Measurements from ENCODE around the gene NLRP5.
A peak's percentile ranks its signal among the peaks of the same experiment; 100 is the strongest.
"Not testable (repeated sequence)": the region's sequence is repeated elsewhere in the genome, so short reads cannot be mapped to it uniquely, and the experiment has no call there.

NLRP5 gene

DNA sequence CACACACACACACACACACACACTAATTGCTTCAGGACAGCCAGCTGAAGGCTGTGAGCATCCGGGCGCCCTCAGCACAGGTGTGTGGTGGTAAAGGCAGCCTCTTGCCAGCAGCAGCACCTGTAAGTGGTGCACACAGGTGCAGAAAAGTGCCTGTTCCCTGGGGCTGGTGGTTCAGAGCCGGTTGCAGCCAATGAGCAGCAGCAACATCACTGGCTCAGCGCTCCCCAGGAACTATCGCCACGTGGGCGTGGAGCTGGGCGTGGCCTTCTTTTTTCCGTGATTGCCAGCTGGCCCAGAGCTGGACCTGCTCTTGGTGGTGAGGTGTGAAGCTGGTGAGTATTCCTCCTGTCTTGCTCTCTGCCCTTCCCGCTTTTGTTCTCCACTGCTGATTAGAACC, at the start of gene NLRP5:
NLRP5 (plus strand) TSS at position 289 of the 400 bp plus-strand sequence.
- no peak for DNase-seq

DNA sequence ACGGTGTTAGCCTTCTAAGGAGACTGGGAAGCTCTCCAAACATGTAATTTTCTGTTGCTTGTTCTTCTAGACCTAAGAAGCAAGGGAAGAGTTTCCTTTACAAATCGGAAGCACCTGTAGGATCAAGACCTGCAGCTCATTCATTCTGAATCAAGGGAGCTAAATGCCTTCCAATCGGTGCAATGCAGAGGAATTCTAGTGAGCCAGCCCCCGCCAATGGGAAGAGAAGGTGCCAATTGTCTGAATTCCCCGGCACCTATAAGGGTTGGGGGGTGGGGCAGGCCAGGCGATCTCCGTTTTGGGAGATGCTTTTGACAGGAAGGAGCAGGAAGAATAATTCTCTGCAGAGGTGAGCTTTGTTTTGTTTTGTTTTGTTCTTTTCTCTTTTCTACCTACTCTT, 47.4 kb upstream of the NLRP5 start:
- DNase-seq: no peak

DNA sequence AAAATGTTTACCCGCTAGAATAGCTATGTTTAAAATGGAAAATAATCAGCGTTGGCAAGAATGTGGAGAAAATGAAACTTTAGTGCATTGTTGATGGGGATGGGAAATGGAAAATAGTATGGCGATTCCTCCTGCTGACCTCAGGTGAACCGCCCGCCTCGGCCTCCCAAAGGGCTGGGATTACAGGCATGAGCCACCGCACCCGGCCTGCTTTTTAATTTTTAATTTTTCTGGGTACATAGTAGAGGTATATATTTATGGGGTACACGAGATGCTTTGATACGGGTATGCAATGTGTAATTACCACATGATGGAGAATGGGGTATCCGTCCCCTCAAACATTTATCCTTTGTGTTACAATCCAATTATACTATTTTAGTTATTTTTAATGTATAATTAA, 46.3 kb upstream of the NLRP5 start:
- no peak for DNase-seq

DNA sequence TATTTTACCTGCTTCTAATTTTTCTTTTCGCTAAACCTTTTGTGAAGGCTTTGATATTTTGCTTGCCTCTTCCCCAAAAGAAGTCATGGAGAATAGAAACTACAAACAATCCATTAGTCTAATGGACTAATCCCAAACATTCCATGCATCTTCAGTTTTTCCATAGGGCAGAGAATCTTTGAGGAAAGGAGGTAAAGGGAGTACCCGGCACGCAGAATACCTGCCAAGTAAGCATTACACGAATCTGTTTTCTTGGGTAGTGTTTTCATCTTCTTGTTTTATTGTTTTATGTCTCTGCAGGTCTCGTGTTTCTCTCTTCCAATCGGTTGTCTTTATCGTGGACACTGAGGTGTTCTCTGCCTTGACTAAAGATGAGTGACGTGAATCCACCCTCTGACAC, 39.0 kb upstream of the NLRP5 start, which contains the start of gene NLRP8:
NLRP8 (plus strand) TSS at position 301 of the 400 bp plus-strand sequence.
- no peak for DNase-seq

DNA sequence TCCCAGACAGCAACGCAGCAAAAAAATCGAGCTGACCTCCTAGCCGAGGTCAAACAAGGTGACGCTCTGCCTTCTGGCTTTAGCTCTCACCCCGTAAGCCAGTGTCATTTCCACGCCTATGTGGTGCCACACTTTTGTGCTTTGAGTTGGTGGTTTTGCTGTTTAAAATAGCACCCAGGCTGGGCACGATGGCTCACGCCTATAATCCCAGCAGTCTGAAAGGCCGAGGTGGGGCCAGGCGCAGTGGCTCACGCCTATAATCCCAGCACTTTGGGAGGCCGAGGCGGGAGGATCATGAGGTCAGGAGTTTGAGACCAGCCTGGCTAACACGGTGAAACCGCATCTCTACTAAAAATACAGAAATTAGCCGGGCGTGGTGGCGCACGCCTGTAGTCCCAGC, 36.0 kb upstream of the NLRP5 start:
- not testable (repeated sequence) for DNase-seq

DNA sequence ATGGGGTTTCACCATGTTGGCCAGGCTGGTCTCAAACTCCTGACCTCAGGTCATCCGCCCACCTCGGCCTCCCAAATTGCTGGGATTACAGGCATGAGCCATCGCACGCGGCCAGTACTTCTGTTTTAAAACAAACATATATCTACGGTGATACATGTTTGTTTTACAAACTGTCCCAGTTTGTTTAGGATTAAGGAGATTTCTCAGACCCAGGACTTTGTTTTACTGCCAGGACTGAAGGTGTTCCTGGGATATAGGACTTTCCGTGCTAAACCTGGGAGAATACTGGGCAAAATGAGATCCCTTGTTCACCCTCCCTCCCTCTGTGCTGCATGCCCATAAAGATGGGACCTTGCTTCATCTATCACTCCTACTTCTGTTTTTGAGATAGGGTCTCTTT, 30.1 kb upstream of the NLRP5 start:
- DNase-seq: no peak

DNA sequence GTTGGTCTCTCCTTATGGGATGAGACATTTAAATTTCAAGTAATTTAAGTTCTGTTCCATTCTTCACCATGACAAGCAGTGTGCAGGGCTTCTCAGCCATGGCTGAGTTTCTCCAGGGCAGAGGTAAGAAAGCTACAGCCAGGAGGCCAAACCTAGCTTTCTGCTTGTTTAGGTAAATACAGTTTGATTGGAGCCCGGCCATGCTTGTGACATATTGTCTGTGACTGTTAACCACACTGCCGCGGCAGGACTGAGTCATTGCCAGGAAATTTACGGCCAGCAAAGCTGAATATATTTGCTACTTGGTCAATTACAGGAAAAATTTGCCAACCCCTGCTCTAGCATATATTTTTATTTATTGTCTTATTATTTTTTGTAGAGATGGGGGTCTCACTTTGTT, 28.2 kb upstream of the NLRP5 start:
- no peak for DNase-seq

DNA sequence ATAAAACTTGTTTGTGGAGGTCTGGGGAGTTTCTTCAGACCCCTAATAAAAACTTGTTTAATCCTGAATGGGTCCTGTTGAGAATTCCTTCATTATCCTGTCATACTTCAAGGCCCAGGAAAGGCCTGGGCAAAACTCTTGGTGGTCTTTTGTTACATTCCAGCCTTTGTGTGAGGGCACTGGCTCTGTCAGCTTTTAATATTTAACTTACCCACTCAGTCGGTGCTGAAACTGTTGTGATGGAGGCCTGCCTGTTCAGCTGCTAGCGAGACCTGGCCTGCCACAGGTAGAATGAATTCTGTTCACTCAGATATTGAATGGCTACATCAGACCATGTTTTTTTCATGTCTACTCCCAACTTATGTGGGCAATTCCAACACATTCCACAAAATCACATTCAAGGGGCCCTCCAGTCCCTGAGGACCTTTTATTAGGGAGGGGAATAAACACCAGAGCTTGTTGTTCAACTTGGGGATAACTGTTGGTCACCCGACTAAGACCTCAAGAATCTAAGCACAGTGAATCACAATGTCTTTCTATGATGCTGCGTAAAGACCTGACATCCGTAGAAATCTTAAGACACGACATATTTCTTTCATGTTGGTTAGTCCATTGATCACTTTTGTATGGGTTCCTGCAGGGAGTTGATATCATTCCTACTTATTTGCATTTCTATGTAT, 26.4 kb upstream of the NLRP5 start:
- DNase-seq: no peak

DNA sequence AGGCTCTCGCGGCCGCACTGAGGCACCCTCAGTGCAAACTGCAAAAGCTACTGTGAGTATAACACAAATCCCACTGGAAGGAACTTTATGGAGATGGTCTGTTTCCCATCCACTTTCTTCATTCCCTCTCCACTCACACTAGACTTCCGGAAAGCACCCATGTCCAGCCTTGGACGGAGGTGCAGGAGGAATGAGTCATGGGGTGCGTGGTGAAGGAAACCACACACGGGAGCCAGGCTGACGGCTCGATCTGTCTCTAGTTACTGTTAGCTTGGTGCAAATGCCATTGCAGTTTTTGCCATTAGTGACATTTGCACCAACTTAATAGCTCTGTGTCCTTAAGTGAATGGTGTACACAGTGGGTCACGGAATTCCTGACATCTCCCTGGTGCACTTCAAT, 24.4 kb upstream of the NLRP5 start:
- no peak for DNase-seq

DNA sequence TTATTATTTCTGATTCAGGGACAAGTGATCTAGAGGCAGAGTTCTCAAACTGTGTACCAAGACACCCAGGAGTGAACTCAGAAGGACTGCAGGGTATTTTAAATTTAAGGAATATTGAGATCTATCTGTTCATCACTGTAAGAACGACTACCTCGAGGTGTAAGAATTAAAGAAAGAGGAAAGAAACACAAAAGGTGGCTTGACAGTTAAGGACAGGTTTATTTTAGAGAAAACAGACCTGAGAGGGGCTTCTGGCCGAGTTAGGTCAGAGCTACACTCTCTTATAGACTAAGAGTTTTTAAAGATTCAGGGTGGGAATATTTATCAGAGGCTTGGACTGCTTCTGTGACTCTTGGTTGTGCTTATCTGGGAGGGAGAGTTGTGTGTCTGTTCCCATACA, 12.6 kb upstream of the NLRP5 start:
- no peak for DNase-seq

DNA sequence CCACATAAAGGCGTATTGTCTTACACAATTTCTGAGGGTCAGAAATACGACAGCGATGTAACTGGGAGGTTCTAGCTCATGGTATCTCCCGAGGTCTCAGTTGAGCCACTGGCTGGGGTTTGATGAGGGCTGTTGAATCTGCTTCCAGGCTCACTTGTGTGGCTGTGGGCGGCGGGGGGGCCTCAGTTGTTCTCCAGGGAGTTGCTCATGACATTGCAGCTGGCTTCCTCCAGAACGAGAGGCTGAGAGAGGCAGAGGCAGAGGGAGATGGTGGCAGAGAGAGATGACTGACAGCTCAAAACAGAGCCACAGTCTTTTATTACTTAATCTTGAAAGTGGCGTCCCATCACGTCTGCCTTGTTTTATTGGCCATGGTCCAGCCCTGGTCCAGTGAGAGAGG, 6.2 kb upstream of the NLRP5 start:
- no peak for DNase-seq

DNA sequence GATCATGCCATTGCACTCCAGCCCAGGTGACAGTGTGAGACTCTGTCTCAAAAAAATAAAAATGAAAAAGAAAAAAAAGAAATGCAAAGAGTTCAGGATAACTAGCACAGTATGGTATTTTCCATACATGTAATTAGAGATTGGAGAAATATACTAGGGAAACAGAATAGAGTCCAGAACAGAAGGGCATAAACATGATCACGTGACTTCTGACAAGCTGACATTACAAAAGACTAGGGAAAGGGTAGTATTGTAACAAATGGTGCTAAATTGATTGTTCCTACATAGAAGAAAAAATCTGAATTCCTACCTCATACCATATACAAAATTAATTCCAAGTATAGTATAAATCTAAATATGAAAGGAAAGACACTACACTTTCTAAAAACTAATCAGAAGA, 1.3 kb upstream of the NLRP5 start:
- no peak for DNase-seq

DNA sequence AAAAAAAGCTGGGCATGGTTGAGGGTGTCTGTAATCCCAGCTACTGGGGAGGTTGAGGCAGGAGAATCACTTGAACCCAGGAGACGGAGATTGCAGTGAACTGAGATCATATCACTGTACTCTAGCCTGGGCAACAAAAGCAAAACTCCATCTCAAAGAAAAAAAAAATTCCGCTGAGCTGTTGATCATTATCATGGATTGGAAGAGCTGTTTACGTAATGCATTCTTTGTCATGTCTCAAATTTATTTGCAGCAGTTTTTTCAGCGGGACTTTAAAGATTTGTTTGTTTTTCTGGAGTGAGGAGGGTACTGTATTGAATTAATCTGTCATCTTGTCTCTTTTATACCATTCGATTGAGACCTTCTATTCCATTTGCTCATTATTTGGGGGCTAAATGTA, 4.3 kb downstream of the NLRP5 start:
- DNase-seq: no peak

DNA sequence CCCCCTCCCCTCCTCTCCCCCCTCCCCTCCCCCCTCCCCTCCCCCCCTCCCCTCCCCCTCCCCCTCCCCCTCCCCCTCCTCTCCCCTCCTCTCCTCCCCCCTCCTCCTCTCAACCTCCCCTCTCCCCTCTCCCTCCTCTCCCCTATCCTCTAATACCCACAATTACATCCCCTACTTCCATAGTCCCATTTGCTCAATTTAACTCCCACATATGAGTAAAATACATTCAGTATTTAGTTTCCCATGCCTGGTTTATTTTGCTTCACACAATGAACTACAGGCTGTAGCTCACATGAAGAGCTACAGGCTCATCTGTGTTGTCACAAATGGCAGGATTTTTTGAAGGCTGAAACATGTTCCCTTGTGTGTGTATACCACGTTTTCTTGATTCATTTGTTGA, 6.9 kb downstream of the NLRP5 start:
- DNase-seq: no peak

DNA sequence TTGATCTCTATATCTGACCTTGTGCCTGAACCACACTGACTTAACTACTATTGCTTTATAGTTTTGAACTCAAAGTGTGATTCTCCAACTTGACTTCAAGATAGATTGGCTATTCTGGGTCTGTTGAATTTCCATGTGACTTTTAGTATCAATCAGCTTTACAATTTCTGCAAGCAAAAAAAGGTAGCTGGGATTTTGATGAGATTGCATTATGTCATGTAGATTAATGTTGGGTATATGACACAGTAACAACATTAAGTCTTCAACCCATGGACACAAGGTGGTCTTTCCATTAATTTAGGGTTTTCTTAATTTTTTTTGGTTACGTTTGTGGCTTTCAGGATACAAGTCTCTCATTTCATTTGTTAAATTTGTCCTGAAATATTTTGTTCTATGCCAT, 28.2 kb downstream of the NLRP5 start:
- no peak for DNase-seq

DNA sequence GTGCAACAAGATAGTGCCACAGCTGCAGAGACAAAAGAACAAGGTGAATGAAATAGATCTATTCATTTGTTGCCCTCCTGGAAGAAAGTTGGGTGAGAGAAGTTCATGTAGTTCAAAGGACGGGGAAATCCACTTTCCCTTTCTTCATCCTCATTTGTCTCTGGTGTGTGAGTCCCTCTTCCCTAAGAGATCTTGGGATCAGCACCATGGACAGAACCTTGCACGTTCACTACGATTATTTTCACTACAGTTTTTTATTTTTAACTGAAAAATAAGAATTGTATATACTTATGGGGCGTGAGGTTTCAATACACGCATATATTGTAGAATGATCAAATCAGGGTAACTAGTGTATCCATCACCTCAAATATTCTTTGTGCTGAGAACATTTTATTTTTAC, 29.2 kb downstream of the NLRP5 start:
- DNase-seq: no peak

DNA sequence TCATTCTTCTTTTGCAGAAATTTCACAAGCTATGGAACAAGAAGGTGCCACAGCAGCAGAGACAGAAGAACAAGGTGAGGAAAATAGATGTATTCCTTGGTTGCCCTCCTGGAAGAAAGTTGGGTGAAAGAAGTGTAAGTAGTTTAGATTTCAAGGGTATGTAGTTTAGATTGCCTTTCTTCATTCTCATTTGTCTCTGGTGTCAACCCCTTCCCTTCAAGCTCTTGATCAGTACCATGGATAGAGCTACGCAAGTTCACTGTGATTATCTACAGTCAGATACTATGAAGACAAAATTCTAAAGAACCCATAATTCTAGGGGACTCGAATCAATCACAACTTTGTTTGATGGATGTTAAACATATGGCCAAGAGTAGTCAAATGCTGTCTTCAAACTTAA, 32.8 kb downstream of the NLRP5 start:
- DNase-seq: not testable (repeated sequence)

DNA sequence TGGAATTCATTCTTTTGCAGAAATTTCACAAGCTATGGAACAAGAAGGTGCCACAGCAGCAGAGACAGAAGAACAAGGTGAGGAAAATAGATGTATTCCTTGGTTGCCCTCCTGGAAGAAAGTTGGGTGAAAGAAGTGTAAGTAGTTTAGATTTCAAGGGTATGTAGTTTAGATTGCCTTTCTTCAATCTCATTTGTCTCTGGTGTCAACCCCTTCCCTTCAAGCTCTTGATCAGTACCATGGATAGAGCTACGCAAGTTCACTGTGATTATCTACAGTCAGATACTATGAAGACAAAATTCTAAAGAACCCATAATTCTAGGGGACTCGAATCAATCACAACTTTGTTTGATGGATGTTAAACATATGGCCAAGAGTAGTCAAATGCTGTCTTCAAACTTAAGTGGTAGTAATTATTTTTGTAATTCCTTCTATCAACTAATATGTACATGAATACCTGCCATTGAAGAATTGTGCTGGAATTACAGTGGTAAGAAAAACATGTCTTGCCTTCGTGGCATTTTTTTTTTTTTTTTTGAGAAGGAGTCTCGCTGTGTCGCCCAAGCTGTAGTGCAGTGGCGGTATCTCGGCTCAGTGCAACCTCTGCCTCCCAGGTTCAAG, 33.9 kb downstream of the NLRP5 start:
- DNase-seq: not testable (repeated sequence)

DNA sequence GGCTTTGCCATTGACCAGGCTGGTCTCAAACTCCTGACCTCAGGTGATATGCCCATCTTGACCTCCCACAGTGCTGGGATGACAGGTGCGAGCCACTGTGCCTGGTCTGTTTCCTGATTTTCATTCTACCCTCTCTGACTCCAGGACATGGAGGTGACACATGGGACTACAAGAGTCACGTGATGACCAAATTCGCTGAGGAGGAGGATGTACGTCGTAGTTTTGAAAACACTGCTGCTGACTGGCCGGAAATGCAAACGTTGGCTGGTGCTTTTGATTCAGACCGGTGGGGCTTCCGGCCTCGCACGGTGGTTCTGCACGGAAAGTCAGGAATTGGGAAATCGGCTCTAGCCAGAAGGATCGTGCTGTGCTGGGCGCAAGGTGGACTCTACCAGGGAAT, 40.2 kb downstream of the NLRP5 start:
- no peak for DNase-seq

DNA sequence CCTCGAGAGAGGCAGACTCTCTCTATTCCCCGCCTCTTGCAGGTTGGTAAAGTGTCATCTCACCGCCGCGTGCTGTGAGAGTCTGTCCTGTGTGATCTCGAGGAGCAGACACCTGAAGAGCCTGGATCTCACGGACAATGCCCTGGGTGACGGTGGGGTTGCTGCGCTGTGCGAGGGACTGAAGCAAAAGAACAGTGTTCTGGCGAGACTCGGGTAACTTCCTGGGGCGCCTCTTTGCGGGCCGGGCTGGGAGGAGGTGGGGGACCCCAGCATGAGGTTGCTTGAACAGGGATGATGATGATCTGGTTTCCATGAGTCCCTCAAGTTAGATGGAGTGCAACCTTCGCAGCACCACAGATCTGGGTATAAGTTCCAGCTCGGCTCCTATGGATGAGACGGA, 67.0 kb downstream of the NLRP5 start:
- DNase-seq: no peak

DNA sequence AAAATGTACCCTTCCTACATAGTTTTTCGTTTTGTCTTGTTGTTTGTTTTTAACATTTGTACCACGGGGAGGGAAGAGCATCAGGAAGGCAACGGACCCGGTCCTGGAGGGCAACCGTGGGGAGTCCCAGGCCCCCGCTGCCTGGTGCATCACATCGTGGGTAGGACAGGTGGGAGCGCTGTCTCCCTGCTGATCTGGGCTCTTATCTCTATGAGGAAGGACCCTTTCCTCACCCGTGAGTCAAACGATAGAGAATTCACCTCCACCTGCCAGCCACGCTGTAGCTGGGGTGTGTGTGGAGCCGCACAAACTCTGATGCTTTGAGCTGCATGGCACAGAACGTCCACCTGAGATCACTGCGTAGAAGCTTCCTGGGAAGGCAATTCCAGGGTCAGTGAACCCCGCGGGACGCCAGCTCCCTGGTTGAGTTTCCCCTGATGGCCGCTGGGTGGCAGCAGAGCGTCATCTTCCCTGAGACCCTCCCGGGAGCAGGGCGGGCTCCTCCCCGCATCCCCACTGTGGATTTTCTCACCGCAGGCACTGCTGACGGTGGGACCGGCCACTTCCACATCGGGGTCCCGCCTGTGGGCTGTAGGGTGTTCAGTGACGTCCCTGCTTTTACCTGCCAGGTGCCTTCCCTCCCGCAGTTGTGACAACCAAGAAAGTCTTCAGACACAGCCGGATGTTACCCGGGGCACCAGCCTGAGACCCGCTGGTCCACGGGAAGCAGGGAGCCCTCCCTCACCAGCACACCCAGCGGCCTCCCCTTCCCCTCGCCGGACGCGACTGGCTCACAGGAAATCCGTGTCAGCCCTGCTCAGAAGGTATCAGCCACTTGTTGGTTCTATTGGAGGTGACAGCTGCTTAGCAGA, 79.8 kb downstream of the NLRP5 start:
- peak in 43 of 51 donors; percentile 2 to 76 (median 49) for DNase-seq

DNA sequence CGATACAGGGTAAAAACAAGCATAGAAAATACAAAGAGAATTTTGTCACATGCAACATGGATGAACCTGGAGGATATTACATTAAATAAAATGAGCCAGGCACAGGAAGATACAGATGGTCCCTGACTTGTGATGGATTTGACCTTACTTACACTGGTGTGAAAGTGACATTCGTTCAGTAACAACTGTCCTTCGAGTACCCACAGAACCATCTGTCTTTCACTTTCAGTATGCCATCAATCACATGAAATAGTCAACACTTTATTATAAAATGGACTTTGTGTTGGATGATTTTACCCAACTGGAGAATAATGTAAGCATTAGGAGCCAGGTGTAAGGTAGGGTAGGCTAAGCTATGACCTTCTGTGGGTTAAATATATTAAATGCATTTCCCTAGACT, 83.1 kb downstream of the NLRP5 start:
- DNase-seq: no peak

DNA sequence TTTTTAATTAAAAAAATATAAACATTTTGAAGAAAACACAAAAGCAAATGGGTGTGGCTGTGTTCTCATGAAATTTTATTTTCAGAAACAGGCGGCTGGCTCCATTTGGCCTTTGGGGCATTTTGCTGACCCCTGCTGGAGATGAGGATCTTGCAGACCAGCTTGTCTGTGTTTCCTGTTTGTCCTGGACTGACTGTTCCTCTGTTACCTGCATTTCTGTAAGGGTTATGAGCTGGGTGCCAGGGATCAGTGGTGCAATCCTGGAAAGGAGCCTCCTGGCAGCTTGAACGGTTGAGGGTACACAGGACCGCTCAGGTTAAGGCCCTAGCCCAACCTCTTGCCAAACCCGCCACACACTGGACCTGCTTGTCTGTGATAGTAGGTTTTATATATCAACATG, 84.6 kb downstream of the NLRP5 start:
- DNase-seq: no peak

Data from hypothalamus (tissue), 51 donors.